ENCODE measurements around the gene CTBP1.

Gene CTBP1

GRCh38 chr4:1210971-1211370, 38.0 kb downstream of the CTBP1 start:
- TF ChIP-seq EZH2phosphoT487 (IDR thresholded peaks at IDR 0.05; ENCODE audit: borderline replicate concordance) = no peak
- TF ChIP-seq CTCF (conservative IDR thresholded peaks at IDR 0.05; ENCODE audit: low read length) = no peak
- no peaks in the 10 kb centered on the region for H3K4me1 ChIP-seq (ENCODE audit: insufficient read depth, low read length, poor library complexity, severe bottlenecking)
- no peaks in the 10 kb centered on the region for H3F3A ChIP-seq (ENCODE audit: low read depth)
- H3K79me2 ChIP-seq (ENCODE audit: insufficient read depth, low read length) = no peaks in the 10 kb centered on the region; the same call in 1 of the 2 replicates
- no peaks in the 10 kb centered on the region for H3K27me3 ChIP-seq (ENCODE audit: insufficient read depth, low read length, poor library complexity, severe bottlenecking)
- H3K9me2 ChIP-seq (replicated peaks; ENCODE audit: low read depth, low read length) = no peaks in the 10 kb centered on the region
- H4K20me1 ChIP-seq (ENCODE audit: insufficient read depth, low read length, poor library complexity, severe bottlenecking) = no peaks in the 10 kb centered on the region
- H2AFZ ChIP-seq (ENCODE audit: low read length) = no peak overlapping the region
- H3K4me2 ChIP-seq (ENCODE audit: low read depth, low read length, poor library complexity, severe bottlenecking) = no peak overlapping the region
- no peak overlapping the region for H3K4me3 ChIP-seq (ENCODE audit: low read length, poor library complexity, severe bottlenecking)
- H3K9me3 ChIP-seq (ENCODE audit: insufficient read depth, low read depth, low read length) = no peaks in the 10 kb centered on the region
- H3K9ac ChIP-seq (ENCODE audit: low read depth, low read length, poor library complexity, severe bottlenecking) = no peak overlapping the region
- H3K36me3 ChIP-seq (ENCODE audit: insufficient read depth, low read length) = peaks cover 47% of the 10 kb centered on the region; the same call in 1 of the 2 replicates

- Histone ChIP-seq H3K4me3 (ENCODE audit: low read length, poor library complexity, severe bottlenecking) (no peak overlapping the region), H4K20me1 (ENCODE audit: insufficient read depth, low read length, poor library complexity, severe bottlenecking) (no peaks in the 10 kb centered on the region), H3K4me1 (ENCODE audit: insufficient read depth, low read length, poor library complexity, severe bottlenecking) (no peaks in the 10 kb centered on the region), H3K9me2 (replicated peaks; ENCODE audit: low read depth, low read length) (no peaks in the 10 kb centered on the region), H3F3A (ENCODE audit: low read depth) (no peaks in the 10 kb centered on the region), H3K79me2 (ENCODE audit: insufficient read depth, low read length) (no peaks in the 10 kb centered on the region), H3K36me3 (ENCODE audit: insufficient read depth, low read length) (peaks cover 41% of the 10 kb centered on the region; the same call in 1 of the 2 replicates), H2AFZ (ENCODE audit: low read length) (no peak overlapping the region), H3K27me3 (ENCODE audit: insufficient read depth, low read length, poor library complexity, severe bottlenecking) (no peaks in the 10 kb centered on the region), H3K9me3 (ENCODE audit: insufficient read depth, low read depth, low read length) (no peaks in the 10 kb centered on the region), H3K4me2 (ENCODE audit: low read depth, low read length, poor library complexity, severe bottlenecking) (no peak overlapping the region), H3K9ac (ENCODE audit: low read depth, low read length, poor library complexity, severe bottlenecking) (no peak overlapping the region)
- TF ChIP-seq EZH2phosphoT487 (IDR thresholded peaks at IDR 0.05; ENCODE audit: borderline replicate concordance) (no peak), CTCF (conservative IDR thresholded peaks at IDR 0.05; ENCODE audit: low read length) (no peak)
Measured at GRCh38 chr4:1210241-1210841, 38.6 kb downstream of the CTBP1 start.

- Histone ChIP-seq H3F3A (ENCODE audit: low read depth) (no peaks in the 10 kb centered on the region), H3K27me3 (ENCODE audit: insufficient read depth, low read length, poor library complexity, severe bottlenecking) (no peaks in the 10 kb centered on the region), H3K79me2 (ENCODE audit: insufficient read depth, low read length) (no peaks in the 10 kb centered on the region), H3K4me3 (ENCODE audit: low read length, poor library complexity, severe bottlenecking) (no peak overlapping the region), H3K9me3 (ENCODE audit: insufficient read depth, low read depth, low read length) (no peaks in the 10 kb centered on the region), H2AFZ (ENCODE audit: low read length) (no peak overlapping the region), H3K4me1 (ENCODE audit: insufficient read depth, low read length, poor library complexity, severe bottlenecking) (peaks cover 5% of the 10 kb centered on the region), H3K36me3 (ENCODE audit: insufficient read depth, low read length) (peaks cover 35% of the 10 kb centered on the region; the same call in 1 of the 2 replicates), H3K9ac (ENCODE audit: low read depth, low read length, poor library complexity, severe bottlenecking) (no peak overlapping the region), H4K20me1 (ENCODE audit: insufficient read depth, low read length, poor library complexity, severe bottlenecking) (no peaks in the 10 kb centered on the region), H3K4me2 (ENCODE audit: low read depth, low read length, poor library complexity, severe bottlenecking) (no peak overlapping the region), H3K9me2 (replicated peaks; ENCODE audit: low read depth, low read length) (no peaks in the 10 kb centered on the region)
- TF ChIP-seq EZH2phosphoT487 (IDR thresholded peaks at IDR 0.05; ENCODE audit: borderline replicate concordance) = no peak
- no peak for TF ChIP-seq CTCF (conservative IDR thresholded peaks at IDR 0.05; ENCODE audit: low read length)
Measured at GRCh38 chr4:1209821-1210220, 39.1 kb downstream of the CTBP1 start.
